Suprapubic skin (tissue), 4 donors: ENCODE measurements around the gene LBHD2. TPM values are rescaled to one million over a fixed set of nuclear protein-coding genes. Genes with fewer than 3 reads are reported as not detected.
A peak's percentile ranks its signal among the peaks of the same experiment; 100 is the strongest.

Experiments
- DNase-seq, 2 donors: peaks; one replicate each; pipeline ENCODE4 v3.0.0-alpha.2; 2019; ENCODE audit warnings: low spot score in 2 of 2
- H3K27ac ChIP-seq: fragments of 200-600 bp; sonication (generic); one replicate; pipeline ENCODE4 v1.5.1; 2019
- H3K27me3 ChIP-seq: fragments of 200-600 bp; sonication (generic); one replicate; pipeline ENCODE4 v1.5.1; 2019
- H3K36me3 ChIP-seq: fragments of 200-600 bp; sonication (generic); one replicate; pipeline ENCODE4 v1.5.1; 2019
- H3K4me1 ChIP-seq: fragments of 200-600 bp; sonication (generic); one replicate; pipeline ENCODE4 v1.5.1; 2019
- H3K4me3 ChIP-seq: fragments of 200-600 bp; sonication (generic); one replicate; pipeline ENCODE4 v1.5.1; 2019; ENCODE audit warnings: mild to moderate bottlenecking
- H3K9me3 ChIP-seq: fragments of 200-600 bp; sonication (generic); one replicate; pipeline ENCODE4 v1.5.1; 2019
- EP300 ChIP-seq: sonication (generic); formaldehyde crosslinking; IDR thresholded peaks from one replicate; pipeline ENCODE4 v1.6.1; 2017; ENCODE audit warnings: antibody characterized with exemption
- POLR2A ChIP-seq, 2 donors: fragments of 450-650 bp; IDR thresholded peaks; one replicate each; pipeline ENCODE4 v1.6.1; 2017; ENCODE audit warnings: antibody characterized with exemption in 2 of 2, mild to moderate bottlenecking in 2 of 2, moderate library complexity in 2 of 2
- POLR2AphosphoS5 ChIP-seq, 3 donors: sonication (generic); formaldehyde crosslinking; IDR thresholded peaks; one replicate each; pipeline ENCODE4 v1.6.1; 2017; ENCODE audit warnings: antibody characterized with exemption in 3 of 3
- WGBS: methylation state at CpG from one replicate; pipeline ENCODE4 v1.1.5; 2018; 5-methylcytosine and 5-hydroxymethylcytosine counted together
- total RNA-seq, 4 donors: library from RNA; depleted of rRNA; stranded (reverse); fragments of >200 nt; gene quantifications; one replicate each; pipeline ENCODE4 v1.1.0, GENCODE V29; 2016
- TF ChIP-seq, protein P1 (sequence below), 2 donors: fragments of 200-600 bp in 1 of 2; fragments of 450-650 bp in 1 of 2; sonication (generic) in 1 of 2; IDR thresholded peaks; one replicate each; pipeline ENCODE4 v1.5.1; 2016 to 2019; ENCODE audit warnings: antibody characterized with exemption in 2 of 2, mild to moderate bottlenecking in 1 of 2, moderate library complexity in 1 of 2

Gene LBHD2
- total RNA-seq, 4 donors from 2014 or later: not detected

DNA sequence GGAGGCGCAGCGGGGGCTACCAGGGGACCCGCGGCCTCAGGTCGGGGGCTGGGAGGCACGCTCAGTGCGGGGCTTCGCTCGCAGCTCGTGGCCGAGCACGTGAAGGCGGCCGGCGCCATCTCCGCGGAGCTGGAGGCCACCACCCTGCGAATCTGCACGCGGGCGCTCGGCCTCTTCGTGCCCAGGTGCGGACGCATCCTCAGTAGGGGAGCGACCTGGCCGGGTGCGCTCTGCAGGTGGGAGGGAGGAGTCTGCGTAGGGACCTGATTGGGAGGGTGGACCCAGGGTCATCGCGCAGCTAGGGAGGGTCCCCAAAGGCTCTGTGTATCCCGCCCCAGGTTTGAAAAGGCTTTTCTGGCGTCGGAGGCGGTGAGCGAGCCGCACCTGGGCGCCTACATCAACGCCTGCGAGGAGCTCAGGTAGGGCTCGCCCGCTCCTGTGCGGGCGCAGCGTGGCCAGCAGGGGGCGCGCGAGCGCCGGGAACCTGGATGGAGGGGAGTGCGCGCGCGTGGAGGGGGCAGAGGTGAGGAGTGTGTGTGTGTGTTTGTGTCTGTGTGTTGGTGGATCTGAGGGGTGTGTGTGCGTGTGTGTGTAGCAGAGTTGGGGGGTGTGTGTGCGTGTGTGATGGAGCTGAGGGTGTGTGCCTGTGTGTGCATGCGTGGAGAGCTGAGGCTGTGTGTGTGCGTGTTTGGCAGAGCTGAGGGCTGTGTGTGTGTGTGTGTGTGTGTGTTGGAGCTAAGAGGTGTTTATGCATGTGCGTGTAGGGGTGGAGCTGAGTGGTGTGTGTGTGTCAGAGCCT lies 20.8 kb downstream of the LBHD2 start:
- TF ChIP-seq, protein P1, sequence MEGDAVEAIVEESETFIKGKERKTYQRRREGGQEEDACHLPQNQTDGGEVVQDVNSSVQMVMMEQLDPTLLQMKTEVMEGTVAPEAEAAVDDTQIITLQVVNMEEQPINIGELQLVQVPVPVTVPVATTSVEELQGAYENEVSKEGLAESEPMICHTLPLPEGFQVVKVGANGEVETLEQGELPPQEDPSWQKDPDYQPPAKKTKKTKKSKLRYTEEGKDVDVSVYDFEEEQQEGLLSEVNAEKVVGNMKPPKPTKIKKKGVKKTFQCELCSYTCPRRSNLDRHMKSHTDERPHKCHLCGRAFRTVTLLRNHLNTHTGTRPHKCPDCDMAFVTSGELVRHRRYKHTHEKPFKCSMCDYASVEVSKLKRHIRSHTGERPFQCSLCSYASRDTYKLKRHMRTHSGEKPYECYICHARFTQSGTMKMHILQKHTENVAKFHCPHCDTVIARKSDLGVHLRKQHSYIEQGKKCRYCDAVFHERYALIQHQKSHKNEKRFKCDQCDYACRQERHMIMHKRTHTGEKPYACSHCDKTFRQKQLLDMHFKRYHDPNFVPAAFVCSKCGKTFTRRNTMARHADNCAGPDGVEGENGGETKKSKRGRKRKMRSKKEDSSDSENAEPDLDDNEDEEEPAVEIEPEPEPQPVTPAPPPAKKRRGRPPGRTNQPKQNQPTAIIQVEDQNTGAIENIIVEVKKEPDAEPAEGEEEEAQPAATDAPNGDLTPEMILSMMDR (IDR thresholded peaks at IDR 0.05): peak; percentile 88 to 98
- no peak for TF ChIP-seq POLR2A (IDR thresholded peaks at IDR 0.05)
- DNase-seq: no peak
- peak overlapping the region; percentile 28 for H3K4me3 ChIP-seq
- H3K27me3 ChIP-seq: peaks cover 42% of the 10 kb centered on the region
- peaks cover 38% of the 10 kb centered on the region for H3K4me1 ChIP-seq
- 7% methylated on average over 30 of the region's 59 CpGs for WGBS
- no peak overlapping the region for H3K27ac ChIP-seq
- no peaks in the 10 kb centered on the region for H3K36me3 ChIP-seq
- H3K9me3 ChIP-seq: no peaks in the 10 kb centered on the region

DNA sequence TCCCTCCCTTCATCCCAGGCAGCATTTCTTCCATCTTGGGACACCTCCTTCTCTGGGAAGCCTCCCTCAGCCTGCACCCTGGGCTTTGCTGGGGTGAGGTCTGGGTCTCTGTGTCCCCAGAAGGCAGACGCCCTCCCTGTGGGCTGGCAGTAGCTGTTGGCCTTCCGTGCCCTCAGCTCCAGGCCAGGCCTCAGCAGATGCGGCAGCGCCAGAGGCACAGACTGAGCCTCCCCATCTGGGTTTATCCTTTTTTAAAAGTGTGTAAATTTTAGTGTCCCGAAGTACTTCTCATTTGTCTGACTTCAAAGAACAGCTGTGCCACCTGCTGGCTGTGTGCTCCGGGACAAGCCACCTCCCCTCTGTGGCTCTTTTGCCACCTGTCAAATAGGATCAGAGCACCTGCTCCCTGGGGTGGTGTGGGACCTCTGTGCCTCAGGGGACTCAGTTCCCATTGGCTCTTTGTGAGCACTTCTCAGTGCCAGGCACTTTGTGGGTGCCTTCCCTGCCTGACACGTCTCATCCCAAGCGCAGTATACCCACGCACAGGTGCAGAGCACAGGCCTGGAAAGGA lies 21.7 kb downstream of the LBHD2 start:
- WGBS: 44% methylated on average over 6 of the region's 9 CpGs
- Histone ChIP-seq H3K27me3 (peaks cover 42% of the 10 kb centered on the region), H3K36me3 (no peaks in the 10 kb centered on the region), H3K4me3 (no peak overlapping the region), H3K9me3 (no peaks in the 10 kb centered on the region), H3K4me1 (peaks cover 46% of the 10 kb centered on the region), H3K27ac (no peak overlapping the region)
- DNase-seq: no peak
- TF ChIP-seq EP300 (no peak), POLR2A (IDR thresholded peaks at IDR 0.05) (no peak), POLR2AphosphoS5 (IDR thresholded peaks at IDR 0.05) (no peak)
- TF ChIP-seq, protein P1 (IDR thresholded peaks at IDR 0.05): no peak

DNA sequence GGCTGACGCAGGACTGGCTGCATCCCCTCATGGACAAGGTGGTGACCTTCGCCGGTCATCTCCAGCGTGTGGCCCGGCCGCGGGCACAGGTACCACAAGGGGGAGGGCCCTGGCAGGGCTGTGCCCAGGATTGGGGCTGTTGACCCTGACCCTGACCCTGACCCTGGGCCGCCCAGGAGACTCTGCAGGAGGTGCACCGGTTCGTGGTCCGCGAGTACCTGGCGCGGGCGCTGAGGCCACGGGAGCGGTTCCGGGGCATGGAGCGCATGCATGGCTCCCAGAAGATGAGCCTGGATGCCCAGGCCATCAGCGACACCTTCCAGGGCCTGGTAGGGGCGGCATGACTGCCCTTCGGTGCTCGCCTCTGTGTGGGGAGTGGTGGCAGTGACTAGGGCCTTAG lies 23.4 kb downstream of the LBHD2 start:
- Histone ChIP-seq H3K9me3 (no peaks in the 10 kb centered on the region), H3K4me1 (peaks cover 57% of the 10 kb centered on the region), H3K27me3 (peaks cover 27% of the 10 kb centered on the region), H3K27ac (no peak overlapping the region), H3K4me3 (no peak overlapping the region), H3K36me3 (no peaks in the 10 kb centered on the region)
- TF ChIP-seq EP300 (no peak), POLR2A (IDR thresholded peaks at IDR 0.05) (no peak), POLR2AphosphoS5 (IDR thresholded peaks at IDR 0.05) (no peak)
- TF ChIP-seq, protein P1 (IDR thresholded peaks at IDR 0.05): no peak
- WGBS: 100% methylated on average over 1 of the region's 23 CpGs
- DNase-seq: no peak

DNA sequence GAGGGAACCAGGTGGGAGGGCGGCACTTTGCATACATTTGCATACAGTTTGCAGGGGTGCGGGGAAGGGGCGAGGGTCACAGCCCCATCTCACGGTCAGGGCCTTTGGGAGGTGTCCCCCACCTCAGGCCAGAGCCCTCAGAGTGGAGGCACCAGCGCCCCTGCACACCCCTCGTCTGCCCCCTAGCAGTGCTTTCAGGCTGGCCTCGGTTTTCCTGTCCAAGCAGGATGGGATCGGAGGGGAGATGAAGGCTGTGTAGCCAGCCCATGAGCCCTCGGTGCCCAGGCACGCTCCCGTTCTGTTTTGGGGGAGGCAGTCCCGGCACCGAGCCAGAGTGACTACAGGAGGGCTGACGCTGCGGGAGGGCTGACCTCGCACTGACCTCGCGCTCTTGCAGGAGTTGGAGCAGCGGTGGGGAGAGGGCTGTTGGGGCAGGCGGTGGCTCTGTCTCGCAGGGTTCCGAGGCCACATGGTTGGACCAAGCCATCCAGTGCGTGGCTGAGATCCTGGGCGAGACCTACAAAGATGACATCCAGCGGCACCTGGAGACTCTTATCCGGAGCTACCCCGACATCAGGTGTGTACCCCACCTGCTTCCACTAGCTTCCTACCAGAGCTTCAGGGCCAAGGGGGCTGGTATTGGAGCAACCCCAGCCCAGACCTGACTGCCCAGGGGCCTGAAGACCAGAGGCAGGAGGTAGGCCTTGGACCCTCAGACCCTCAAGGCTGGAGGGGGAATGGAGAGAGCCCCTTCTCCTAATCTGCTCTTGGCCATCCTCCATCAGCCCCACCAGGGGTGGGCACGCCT lies 24.1 kb downstream of the LBHD2 start:
- no peak overlapping the region for H3K27ac ChIP-seq
- no peak for TF ChIP-seq POLR2A (IDR thresholded peaks at IDR 0.05)
- no peak for TF ChIP-seq POLR2AphosphoS5 (IDR thresholded peaks at IDR 0.05)
- TF ChIP-seq EP300: no peak
- TF ChIP-seq, protein P1 (IDR thresholded peaks at IDR 0.05): no peak
- H3K9me3 ChIP-seq: no peaks in the 10 kb centered on the region
- no peaks in the 10 kb centered on the region for H3K36me3 ChIP-seq
- 88% methylated on average over 14 of the region's 28 CpGs for WGBS
- H3K27me3 ChIP-seq: peaks cover 21% of the 10 kb centered on the region
- peaks cover 57% of the 10 kb centered on the region for H3K4me1 ChIP-seq
- H3K4me3 ChIP-seq: no peak overlapping the region
- no peak for DNase-seq

DNA sequence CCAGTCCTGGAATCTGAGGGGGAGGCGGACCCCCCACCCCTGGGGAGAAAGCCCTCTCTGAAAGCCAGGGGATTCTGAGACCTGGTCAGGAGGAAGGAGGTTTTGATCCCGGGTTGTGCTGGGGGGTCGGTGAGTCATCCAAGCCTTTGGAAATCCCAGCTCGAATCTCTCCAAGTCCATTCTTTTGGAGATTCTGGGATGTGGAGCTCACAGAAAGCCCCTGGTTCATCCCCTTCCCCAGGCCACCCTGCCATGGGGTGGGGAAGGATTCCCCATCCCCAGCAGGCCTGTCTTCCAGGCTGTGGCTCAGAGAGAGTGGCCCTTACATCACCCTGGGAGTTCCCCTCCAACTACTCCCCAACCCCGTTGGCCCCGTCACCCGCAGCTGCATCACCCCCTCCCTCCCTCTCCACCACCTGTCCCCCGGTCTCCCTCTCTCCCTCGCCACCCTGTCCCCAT lies 24.8 kb downstream of the LBHD2 start:
- Histone ChIP-seq H3K27me3 (peaks cover 15% of the 10 kb centered on the region), H3K4me1 (peaks cover 51% of the 10 kb centered on the region), H3K27ac (no peak overlapping the region), H3K4me3 (no peak overlapping the region), H3K36me3 (no peaks in the 10 kb centered on the region), H3K9me3 (no peaks in the 10 kb centered on the region)
- no peak for DNase-seq
- TF ChIP-seq POLR2A (IDR thresholded peaks at IDR 0.05) (no peak), EP300 (no peak), POLR2AphosphoS5 (IDR thresholded peaks at IDR 0.05) (no peak)
- TF ChIP-seq, protein P1 (IDR thresholded peaks at IDR 0.05): no peak
- WGBS: 33% methylated on average over 9 of the region's 9 CpGs
